HepG2 (cell line): ENCODE results near the gene ELMO2.

ENCODE experiments used
- CTCF ChIP-seq: sonication (generic); formaldehyde crosslinking; IDR thresholded peaks from 2 replicates; pipeline ENCODE4 v1.5.0; 2020; ENCODE audit warnings: mild to moderate bottlenecking, missing genetic modification reagents, moderate library complexity
- EED ChIP-seq: sonication (generic); formaldehyde crosslinking; IDR thresholded peaks from 2 replicates; pipeline ENCODE4 v1.5.0; 2020; ENCODE audit warnings: mild to moderate bottlenecking, missing genetic modification reagents
- KDM1A ChIP-seq: IDR thresholded peaks from 2 replicates; pipeline ENCODE4 v1.6.1; 2016; ENCODE audit warnings: missing compliant biosample characterization
- MED13 ChIP-seq: sonication (generic); formaldehyde crosslinking; IDR thresholded peaks from 2 replicates; pipeline ENCODE4 v1.5.0; 2020; ENCODE audit warnings: missing genetic modification reagents
- MTA3 ChIP-seq: sonication (generic); formaldehyde crosslinking; IDR thresholded peaks from 2 replicates; pipeline ENCODE4 v1.4.0; 2020; ENCODE audit warnings: missing genetic modification reagents
- NKX3-1 ChIP-seq: sonication (generic); formaldehyde crosslinking; IDR thresholded peaks from 2 replicates; pipeline ENCODE4 v1.5.0; 2020; ENCODE audit warnings: missing genetic modification reagents
- SMAD3 ChIP-seq: sonication (generic); formaldehyde crosslinking; IDR thresholded peaks from 2 replicates; pipeline ENCODE4 v1.4.0; 2020; ENCODE audit warnings: missing genetic modification reagents
- ZFX ChIP-seq: sonication (generic); formaldehyde crosslinking; IDR thresholded peaks from 2 replicates; pipeline ENCODE4 v1.4.0; 2020; ENCODE audit warnings: mild to moderate bottlenecking, low read depth, missing genetic modification reagents, moderate library complexity
- ZFYVE20 ChIP-seq: sonication (generic); formaldehyde crosslinking; IDR thresholded peaks from 2 replicates; pipeline ENCODE4 v1.8.0; 2023; ENCODE audit warnings: low read depth, mild to moderate bottlenecking, moderate library complexity, missing genetic modification reagents, borderline replicate concordance
- TF ChIP-seq, protein P1 (sequence below): sonication (generic); formaldehyde crosslinking; IDR thresholded peaks from 2 replicates; pipeline ENCODE4 v1.4.0; 2020; ENCODE audit warnings: low read depth, mild to moderate bottlenecking, missing genetic modification reagents
- TF ChIP-seq, protein P2 (sequence below): IDR thresholded peaks from 2 replicates; pipeline ENCODE4 v1.6.1; 2016
- TF ChIP-seq, protein P3 (sequence below): sonication (generic); formaldehyde crosslinking; IDR thresholded peaks from 2 replicates; pipeline ENCODE4 v1.4.0; 2020; ENCODE audit warnings: missing genetic modification reagents

DNA sequence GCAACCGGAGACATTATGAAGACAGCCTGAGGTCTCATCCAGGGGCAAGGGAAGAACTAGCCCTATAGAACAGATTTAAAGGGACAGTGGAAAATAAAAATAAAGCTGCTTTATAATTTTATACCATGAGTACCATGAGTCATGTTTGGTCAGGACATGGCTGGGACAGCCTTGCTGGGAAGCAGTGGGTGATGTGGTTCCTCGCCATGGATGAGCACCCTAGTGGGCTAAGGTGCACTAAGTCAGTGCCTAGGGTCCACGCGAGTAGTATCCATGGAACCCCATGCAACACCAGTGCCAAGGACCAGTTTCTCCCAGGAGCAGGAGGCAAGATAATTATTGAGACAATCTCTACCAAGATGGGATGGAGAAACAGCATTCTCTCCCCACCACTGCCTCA, 33.4 kb upstream of the ELMO2 start:
- TF ChIP-seq MED13: no peak
- no peak for TF ChIP-seq MTA3 (CRISPR knock-in tag)
- no peak for TF ChIP-seq SMAD3 (CRISPR knock-in tag)
- TF ChIP-seq CTCF (CRISPR knock-in tag): no peak
- no peak for TF ChIP-seq NKX3-1 (CRISPR knock-in tag)
- no peak for TF ChIP-seq ZFYVE20
- no peak for TF ChIP-seq KDM1A
- no peak for TF ChIP-seq ZFX
- TF ChIP-seq, protein P1, sequence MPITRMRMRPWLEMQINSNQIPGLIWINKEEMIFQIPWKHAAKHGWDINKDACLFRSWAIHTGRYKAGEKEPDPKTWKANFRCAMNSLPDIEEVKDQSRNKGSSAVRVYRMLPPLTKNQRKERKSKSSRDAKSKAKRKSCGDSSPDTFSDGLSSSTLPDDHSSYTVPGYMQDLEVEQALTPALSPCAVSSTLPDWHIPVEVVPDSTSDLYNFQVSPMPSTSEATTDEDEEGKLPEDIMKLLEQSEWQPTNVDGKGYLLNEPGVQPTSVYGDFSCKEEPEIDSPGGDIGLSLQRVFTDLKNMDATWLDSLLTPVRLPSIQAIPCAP (CRISPR knock-in tag): no peak
- TF ChIP-seq, protein P2, sequence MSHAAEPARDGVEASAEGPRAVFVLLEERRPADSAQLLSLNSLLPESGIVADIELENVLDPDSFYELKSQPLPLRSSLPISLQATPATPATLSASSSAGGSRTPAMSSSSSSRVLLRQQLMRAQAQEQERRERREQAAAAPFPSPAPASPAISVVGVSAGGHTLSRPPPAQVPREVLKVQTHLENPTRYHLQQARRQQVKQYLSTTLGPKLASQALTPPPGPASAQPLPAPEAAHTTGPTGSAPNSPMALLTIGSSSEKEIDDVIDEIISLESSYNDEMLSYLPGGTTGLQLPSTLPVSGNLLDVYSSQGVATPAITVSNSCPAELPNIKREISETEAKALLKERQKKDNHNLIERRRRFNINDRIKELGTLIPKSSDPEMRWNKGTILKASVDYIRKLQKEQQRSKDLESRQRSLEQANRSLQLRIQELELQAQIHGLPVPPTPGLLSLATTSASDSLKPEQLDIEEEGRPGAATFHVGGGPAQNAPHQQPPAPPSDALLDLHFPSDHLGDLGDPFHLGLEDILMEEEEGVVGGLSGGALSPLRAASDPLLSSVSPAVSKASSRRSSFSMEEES (CRISPR knock-in tag): no peak
- no peak for TF ChIP-seq EED (CRISPR knock-in tag)
- TF ChIP-seq, protein P3, sequence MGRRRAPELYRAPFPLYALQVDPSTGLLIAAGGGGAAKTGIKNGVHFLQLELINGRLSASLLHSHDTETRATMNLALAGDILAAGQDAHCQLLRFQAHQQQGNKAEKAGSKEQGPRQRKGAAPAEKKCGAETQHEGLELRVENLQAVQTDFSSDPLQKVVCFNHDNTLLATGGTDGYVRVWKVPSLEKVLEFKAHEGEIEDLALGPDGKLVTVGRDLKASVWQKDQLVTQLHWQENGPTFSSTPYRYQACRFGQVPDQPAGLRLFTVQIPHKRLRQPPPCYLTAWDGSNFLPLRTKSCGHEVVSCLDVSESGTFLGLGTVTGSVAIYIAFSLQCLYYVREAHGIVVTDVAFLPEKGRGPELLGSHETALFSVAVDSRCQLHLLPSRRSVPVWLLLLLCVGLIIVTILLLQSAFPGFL (CRISPR knock-in tag): no peak
